Right ventricle myocardium inferior (tissue), 1 donor: ENCODE measurements around the gene CD70. TPM values are rescaled to one million over a fixed set of nuclear protein-coding genes. Genes with fewer than 3 reads are reported as not detected.
"Not testable (repeated sequence)": the region's sequence is repeated elsewhere in the genome, so short reads cannot be mapped to it uniquely, and the experiment has no call there.

Experiments used
- ATAC-seq: fragments of 200-7000 bp; cut with Tn5 transposase; one replicate; pipeline ENCODE4 v1.9.1; 2020; ENCODE audit warnings: mild to moderate bottlenecking, moderate library complexity
- DNase-seq: peaks from one replicate; pipeline ENCODE4 v3.0.0; 2021; ENCODE audit errors: missing footprints
- intact Hi-C: fragments of 100-400 bp; cut with DNase I; formaldehyde crosslinking; loops from one replicate; pipeline ENCODE4 v1.11.0; 2022
- long read RNA-seq: library from polyadenylated mRNA; unstranded; transcript quantifications from one replicate; pipeline ENCODE4 v2.0.0, GENCODE V29; 2021
- total RNA-seq: library from RNA; stranded (reverse); fragmentation: NEBNext Ultra II Directional; extraction: Animal tissue kit (Norgen Biotek cat#: 25700); gene quantifications from one replicate; pipeline ENCODE4 v1.2.1, GENCODE V29; 2021
- donor health status: DM: no; HTN: yes; CAD: no; lungs with severe emphysema.

Gene CD70, protein sequence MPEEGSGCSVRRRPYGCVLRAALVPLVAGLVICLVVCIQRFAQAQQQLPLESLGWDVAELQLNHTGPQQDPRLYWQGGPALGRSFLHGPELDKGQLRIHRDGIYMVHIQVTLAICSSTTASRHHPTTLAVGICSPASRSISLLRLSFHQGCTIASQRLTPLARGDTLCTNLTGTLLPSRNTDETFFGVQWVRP
- total RNA-seq = not detected
- long read RNA-seq, partial matches to known transcripts = 0 of 1 reads
- long read RNA-seq, other reads (novel, unspliced or antisense) = 0 of 1 reads

DNA sequence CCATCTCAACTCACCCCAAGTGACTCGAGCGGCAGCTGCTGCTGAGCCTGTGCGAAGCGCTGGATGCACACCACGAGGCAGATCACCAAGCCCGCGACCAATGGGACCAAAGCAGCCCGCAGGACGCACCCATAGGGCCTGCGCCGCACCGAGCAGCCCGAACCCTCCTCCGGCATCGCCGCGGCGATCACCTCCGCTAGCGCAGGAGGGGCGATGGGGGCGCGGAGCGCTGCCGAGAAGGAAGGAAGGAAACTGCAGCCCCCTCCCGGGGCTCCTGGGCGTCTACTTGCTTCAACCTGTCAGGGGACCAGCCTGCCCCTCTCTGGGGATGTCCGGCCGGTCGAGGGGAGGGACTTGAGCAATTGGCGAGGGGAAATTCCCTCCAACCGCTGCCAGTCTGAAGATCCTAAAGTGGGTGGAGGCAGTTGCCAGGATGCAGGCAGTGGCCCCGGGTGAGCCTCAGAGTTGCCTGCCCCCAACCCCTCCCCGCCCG, at the start of gene CD70:
CD70 (minus strand) TSS at position 324 of the 493 bp plus-strand sequence; CDS start at position 176, 148 bp downstream.
- no peak for DNase-seq

DNA sequence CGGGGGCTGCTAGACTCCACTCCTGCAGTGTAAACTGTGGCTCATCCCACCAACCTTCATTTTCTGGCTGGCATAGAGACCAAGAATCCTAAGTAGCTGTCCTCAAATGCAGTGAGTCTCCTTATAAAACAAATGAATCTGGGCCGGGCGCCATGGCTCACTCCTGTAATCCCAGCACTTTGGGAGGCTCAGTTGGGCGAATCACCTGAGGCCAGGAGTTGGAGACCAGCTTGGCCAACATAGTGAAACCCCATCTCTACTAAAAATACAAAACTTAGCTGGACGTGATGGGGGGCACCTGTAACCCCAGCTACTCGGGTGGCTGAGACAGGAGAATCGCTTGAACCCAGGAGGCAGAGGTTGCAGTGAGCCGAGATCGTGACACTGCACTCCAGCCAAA, 49.4 kb upstream of the CD70 start:
- ATAC-seq, DNase-seq, intact Hi-C loops: not testable (repeated sequence)

More for the DNA sequence above, at the start of gene CD70:
- intact Hi-C loops = no loop called here
- no peak for ATAC-seq

DNA sequence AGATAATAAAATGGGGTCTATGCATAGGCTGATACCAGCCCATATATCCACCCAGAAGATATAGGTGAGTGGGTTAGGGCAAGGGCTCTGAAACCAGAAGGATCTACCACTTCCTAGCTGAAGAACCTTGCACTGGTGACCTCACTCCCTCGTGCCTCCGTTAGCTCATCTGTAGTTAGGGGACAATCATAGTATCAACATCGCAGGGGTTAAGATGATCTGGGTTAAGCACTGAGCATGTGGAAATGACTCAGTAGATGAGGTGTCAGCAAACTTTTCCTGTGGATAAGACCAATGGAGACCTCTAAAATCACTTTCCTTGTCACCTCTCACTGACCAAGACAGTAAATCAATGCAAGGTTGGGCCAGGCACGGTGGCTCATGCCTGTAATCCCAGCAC, 48.5 kb upstream of the CD70 start:
- intact Hi-C loops = no loop called here
- no peak for ATAC-seq
- no peak for DNase-seq

DNA sequence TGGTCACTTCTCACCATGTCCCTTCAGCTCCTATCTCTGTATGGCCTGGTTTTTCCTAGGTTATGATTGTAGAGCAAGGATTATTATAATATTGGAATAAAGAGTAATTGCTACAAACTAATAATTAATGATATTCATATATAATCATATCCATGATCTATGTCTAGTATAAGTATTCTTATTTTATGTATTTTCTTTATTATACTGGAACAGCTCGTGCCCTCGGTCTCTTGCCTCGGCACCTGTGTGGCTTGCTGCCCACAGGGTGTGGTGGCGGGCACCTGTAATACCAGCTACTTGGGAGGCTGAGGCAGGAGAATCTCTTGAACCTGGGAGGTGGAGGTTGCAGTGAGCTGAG, 42.5 kb upstream of the CD70 start:
- not testable (repeated sequence) for ATAC-seq, DNase-seq
- intact Hi-C loops = loop anchor here (2.0 kb wide), 2 partner anchors 117 to 229 kb away; no protein-coding TSS in a partner anchor

DNA sequence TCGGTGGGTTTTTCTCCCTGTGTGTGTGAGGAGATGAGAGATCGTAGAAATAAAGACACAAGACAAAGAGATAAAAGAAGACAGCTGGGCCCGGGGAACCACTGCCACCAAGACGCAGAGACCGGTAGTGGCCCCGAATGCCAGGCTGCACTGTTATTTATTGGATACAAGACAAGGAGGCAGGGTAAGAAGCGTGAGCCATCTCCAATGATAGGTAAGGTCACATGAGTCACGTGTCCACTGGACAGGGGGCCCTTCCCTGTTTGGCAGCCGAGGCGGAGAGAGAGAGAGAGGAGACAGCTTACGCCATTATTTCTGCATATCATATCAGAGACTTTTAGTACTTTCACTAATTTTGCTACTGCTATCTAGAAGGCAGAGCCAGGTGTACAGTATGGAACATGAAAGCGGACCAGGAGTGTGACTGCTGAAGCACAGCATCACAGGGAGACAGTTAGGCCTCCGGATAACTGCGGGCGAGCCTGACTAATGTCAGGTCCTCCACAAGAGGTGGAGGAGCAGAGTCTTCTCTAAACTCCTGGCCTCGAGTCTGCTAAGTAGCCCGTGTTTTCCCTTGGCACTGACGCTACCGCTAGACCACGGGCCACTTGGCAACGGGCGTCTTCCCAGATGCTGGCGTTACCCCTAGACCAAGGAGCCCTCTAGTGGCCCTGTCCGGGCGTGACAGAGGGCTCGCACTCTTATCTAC, 42.0 kb upstream of the CD70 start:
- DNase-seq = peak; percentile 90
- ATAC-seq = not testable (repeated sequence)
- intact Hi-C loops = loop anchor here (2.0 kb wide), 2 partner anchors 116 to 230 kb away; no protein-coding TSS in a partner anchor

DNA sequence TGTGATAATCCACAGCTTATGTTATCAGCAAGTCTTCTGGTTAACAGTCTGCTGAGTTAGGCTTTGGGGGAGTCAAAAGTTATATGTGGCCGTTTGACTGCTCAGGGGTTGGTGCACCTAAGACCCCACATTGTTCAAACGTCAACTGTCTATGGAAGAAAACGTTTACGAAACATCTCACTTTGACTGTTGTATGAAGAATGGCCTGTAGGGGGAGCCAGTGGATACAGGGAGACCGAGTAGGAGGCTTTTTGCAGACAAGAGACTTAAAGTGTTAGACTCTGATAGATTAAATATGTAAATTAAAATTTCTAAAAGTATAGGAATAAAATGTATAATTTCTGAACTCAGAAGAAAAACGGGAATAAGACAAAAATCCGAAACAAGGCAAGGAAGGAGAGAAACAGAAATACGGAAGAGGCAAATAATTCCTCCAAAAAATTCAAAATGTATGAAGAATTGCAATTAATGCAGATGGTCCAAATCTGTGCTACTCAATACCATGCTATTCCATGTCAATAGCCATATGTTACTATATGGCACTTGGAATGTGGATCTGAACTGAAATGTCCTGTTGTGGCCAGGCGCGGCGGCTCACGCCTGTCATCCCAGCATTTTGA, 41.2 kb upstream of the CD70 start:
- ATAC-seq (peak; percentile 59), DNase-seq (no peak)
- intact Hi-C loops = loop anchor here (2.0 kb wide), 2 partner anchors 115 to 231 kb away; no protein-coding TSS in a partner anchor

DNA sequence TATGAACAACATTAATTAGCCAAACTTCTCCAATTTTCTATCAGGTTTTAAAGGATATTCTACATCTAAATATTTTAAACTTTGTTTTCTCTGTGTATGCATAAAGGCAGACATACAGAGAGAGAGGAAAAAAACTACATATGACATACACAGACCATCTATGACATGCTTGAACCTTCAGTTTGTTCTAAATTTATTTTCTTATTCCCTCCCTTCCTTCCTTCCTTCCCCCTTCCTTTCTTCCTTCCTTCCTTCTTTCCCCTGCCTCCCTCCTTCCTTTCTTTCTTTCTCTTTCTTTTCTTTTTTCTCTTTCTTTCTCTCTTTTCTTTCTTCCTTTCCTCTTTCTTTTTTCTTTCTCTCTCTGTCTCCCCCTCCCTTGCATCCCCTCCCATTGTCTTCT, 35.8 kb upstream of the CD70 start:
- intact Hi-C loops = no loop called here
- ATAC-seq = no peak
- no peak for DNase-seq

DNA sequence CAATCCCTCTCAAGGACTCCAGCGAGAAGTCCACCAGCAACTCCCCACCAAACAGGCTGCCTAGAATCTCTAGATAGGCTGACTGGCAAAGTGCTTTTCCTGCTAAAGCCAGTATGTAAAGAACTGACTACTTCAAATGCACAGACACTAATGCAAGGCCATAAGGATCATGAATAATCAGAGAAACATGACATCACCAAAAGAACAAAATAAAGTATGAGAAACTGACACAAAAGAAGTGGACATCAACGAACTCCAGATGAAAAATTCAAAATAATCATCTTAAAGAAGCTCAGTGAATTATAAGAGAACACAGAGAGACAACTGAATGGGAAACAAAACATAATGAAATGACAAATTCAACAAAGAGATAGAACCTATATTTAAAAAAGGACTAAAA, 26.4 kb upstream of the CD70 start:
- DNase-seq = no peak
- ATAC-seq = no peak
- intact Hi-C loops = no loop called here

DNA sequence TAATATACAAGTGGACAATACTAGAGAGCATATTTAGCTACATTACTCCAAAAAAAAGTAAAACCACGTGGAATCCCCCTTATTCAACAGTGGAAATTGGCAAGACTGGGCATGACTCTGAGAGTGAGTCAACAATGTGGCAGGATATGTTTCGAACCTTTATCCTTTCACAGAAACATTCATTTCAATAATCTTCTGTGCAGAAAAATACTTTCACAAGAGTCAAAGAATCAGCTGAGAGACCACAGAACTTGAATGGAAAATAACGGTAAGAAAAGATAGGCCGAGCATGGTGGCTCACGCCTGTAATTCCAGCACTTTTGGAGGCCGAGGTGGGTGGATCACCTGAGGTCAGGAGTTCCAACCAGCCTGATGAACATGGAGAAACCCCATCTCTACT, 25.1 kb upstream of the CD70 start:
- intact Hi-C loops = no loop called here
- DNase-seq (no peak), ATAC-seq (no peak)

DNA sequence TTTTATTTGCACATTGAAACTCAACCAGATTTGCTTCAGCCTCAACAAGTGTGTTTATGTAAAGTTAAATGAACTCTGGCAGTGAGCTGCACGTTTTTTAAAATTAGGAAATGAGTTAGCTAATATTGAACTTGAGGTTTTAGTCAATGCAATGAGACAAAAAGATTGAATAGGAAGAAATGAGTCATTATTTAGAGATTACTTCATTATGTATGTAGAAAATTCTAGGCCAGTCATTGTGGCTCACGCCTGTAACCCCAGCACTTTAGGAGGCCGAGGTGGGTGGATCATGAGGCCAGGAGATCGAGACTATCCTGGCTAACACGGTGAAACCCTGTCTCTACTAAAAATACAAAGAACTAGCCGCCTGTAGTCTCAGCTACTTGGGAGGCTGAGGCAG, 22.8 kb upstream of the CD70 start:
- intact Hi-C loops = no loop called here
- ATAC-seq = no peak
- no peak for DNase-seq

DNA sequence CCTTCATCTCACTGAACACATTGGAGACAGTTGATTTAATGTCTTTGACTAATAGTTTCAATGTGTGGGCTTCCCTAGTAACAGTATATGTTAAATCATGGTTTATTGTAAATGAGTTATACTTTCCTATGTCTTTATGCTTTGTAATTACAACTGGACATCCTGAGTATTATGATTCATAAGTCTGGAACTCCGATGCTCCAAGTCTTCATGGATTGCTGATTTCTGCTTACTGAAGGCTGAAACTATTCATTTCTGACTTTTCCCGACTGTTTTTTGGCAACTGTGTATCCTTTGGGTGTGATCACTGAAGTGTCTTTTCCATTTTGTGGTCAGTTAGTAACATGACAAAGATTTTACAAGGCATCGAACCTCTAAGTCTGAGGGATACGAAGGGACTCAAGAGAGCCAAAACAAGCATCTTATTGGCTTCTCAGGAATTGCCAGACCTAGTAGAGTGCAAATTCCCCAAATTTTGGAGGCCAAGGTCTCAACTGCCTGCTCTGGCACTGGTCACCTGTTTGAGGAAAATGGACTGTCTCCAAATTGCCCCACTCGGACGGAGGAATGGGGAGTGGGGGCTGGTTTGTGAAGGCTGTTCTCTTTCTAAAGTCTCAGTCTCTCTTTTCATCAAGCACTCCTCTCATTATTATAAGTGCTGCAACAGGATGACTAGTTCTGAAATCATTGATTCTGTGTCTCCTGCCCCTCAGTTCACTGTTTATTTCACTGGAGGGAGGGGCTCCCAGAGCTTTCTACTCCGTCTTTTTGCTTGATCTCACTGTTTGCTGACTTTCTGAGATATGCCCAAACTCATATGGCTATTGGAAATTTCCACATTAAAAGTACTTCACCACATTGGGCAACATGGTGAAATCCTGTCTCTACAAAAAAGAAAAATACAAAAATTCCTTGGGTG, 20.2 kb upstream of the CD70 start:
- intact Hi-C loops = no loop called here
- no peak for ATAC-seq
- DNase-seq = no peak

DNA sequence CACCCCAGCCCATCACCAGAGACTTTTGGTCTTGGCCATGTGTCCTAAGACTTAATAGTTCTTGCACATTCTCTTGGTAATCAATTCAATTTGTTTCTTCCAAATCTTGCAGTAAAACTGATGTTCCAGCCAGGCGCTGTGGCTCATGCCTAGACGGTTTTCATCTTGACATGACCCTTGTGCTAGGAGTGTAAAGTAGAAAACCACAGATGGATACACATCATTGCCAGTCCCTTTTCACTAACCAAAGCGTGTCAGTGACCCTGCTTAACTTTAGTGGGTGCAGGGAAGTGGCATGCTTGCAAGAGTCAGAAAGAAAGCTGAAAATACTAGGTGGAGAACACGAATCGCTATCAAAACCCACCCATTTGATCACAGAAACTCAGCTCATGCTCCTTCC, 18.0 kb upstream of the CD70 start:
- ATAC-seq = no peak
- DNase-seq = no peak
- intact Hi-C loops = no loop called here

DNA sequence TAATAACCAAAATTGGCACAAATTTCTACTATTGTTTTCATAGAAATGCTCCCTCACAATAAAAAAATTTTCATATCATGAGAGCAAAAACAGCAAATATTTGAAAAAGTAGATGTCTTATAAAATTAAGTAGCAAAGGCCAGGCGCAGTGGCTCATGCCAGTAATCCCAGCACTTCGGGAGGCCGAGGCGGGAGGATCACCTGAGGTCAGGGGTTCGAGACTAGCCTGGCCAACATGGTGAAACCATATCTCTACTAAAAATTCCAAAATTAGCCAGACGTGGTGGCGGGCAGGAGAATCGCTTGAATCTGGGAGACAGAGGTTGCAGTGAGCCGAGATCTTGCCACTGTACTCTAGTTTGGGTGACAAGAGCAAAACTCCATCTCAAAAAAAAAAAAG, 17.2 kb upstream of the CD70 start:
- intact Hi-C loops, ATAC-seq, DNase-seq: not testable (repeated sequence)

DNA sequence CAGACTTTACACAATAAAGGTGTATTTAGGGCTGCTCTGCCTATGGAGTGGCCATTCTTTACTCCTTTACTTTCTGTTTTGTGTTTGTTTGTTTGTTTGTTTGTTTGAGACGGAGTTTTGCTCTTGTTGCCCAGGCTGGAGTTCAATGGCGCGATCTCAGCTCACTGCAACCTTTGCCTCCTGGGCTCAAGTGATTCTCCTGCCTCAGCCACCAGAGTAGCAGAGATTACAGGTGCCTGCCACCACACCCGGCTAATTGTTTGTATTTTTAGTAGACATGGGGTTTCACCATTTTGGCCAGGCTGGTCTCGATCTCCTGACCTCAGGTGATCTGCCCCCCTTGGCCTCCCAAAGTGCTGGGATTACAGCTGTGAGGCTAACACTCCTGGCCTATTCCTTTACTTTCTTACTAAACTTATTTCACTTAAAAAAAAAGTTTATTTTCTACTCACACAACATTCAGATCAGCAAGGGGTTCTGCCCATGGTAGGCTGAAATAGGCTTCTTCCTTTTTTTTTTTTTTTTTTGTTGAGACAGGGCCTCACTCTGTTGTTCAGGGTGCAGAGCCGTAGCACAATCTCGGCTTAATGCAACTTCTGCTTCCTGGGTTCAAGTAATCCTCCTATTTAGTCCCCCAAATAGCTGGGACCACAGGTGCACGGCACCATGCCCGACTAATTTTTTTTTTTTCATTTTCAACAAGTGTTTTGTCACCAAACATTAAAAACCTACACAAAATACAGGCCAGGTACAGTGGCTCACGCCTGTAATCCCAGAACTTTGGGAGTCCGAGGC, 15.5 kb upstream of the CD70 start:
- ATAC-seq, intact Hi-C loops, DNase-seq: not testable (repeated sequence)

DNA sequence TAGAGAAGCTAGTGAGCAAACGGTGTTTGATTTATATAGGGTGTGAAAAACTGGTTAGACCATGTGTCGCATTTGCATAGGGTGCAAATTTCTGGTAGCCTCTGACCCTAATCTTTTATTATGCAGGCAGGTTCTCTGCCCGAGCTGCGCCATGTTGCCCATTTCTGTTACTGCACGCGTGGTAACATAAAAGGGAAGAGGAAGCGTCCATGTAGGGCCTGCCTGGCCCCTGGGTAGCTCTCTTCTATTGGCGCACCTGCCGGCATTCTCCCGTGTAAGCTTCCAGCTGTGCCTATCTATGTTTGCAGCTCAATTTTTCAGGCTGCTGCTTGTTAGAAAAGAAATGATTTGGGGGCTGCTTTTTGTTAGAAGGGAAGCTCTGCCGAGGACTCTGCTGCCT, 14.0 kb upstream of the CD70 start:
- ATAC-seq (no peak), DNase-seq (no peak)
- intact Hi-C loops = no loop called here

DNA sequence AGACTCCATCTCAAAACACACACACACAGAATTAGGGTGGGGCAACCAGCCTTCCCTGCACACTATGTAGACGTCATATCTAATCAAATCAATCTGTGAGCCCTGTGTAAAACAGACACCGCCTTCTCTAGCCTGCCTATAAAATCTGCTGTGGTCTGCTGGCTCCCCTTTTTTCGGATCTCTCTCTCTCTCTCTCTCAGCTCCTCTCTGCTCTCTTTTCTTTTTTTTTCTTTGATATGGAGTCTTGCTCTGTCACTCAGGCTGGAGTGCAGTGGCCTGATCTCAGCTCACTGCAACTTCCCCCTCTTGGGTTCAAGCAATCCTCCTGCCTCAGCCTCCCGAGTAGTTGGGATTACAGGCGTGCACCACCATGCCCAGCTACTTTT, 11.8 kb upstream of the CD70 start:
- no peak for DNase-seq
- no peak for ATAC-seq
- intact Hi-C loops = no loop called here

DNA sequence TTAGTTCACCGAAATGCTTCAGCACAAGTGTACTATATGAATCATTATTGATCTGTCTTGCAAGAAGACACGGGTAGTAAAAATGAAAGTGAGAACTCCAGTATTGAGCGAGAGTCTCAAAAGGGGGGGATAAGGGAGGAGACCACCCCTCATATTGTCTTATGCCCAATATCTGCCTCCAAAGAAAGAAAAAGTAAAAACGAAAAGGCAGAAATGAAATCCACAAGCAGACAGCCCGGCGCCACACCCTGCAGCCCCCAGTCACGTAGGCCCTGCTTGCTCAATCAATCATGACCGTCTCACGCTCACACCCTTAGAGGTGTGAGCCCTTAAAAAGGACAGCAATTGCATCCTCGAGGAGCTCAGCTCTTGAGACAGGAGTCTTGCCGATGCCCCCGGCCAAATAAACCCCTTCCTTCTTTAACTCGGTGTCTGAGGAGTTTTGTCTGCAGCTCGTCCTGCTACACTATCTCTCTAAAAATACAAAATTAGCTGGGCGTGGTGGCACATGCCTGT, 10.6 kb upstream of the CD70 start:
- ATAC-seq, DNase-seq, intact Hi-C loops: not testable (repeated sequence)
